GM12878 (cell line): Measurements from ENCODE around the gene PROM1. TPM values are rescaled to one million over a fixed set of nuclear protein-coding genes. Genes with fewer than 3 reads are reported as not detected.

Experiments
- ATAC-seq: fragments of 200-7000 bp; cut with Tn5 transposase; 3 replicates; pipeline ENCODE4 v1.9.1; 2020; ENCODE audit warnings: mild to moderate bottlenecking, moderate library complexity
- BruUV-seq: library from RNA; stranded (reverse); fragments of 400-500 nt; replicated peaks from 2 replicates; lab custom pipeline; 2021; lab: Mats Ljungman, UMichigan
- CTCF ChIA-PET: fragments of 300-600 bp; sonication (Branson Sonifier 250); formaldehyde crosslinking; extraction: SDS; loops from one replicate; lab custom pipeline; 2021; ENCODE audit warnings: inconsistent platforms; lab: Yijun Ruan, JAX
- POLR2A ChIA-PET: fragments of 350-600 bp; formaldehyde crosslinking; extraction: SDS; loops from one replicate; lab custom pipeline; 2021; ENCODE audit warnings: inconsistent platforms; lab: Charles Lee
- RAD21 ChIA-PET: fragments of 300-600 bp; sonication (Branson Sonifier 250); formaldehyde crosslinking; loops from one replicate; lab custom pipeline; 2023; ENCODE audit warnings: antibody characterized with exemption; ENCODE audit not compliant: unreplicated experiment; lab: Charles Lee
- SMC1A ChIA-PET: fragments of 300-600 bp; sonication (Branson Sonifier 250); formaldehyde crosslinking; loops from one replicate; lab custom pipeline; 2023; ENCODE audit not compliant: unreplicated experiment, uncharacterized antibody; lab: Charles Lee
- DNase-seq: peaks from one replicate; pipeline ENCODE4 v3.0.0-alpha.2; 2011; ENCODE audit warnings: low read depth, low spot score
- FAIRE-seq: peaks from 3 replicates; lab custom pipeline; 2011; peaks lifted over from hg19 to GRCh38; lab: Jason Lieb, UNC
- H2AFZ ChIP-seq: 2 replicates; pipeline ENCODE4 v1.6.0; 2011; ENCODE audit warnings: low read depth, low read length, control low read depth; ENCODE audit not compliant: control insufficient read depth
- H3K27ac ChIP-seq: 2 replicates; pipeline ENCODE4 v1.5.1; 2011; ENCODE audit warnings: control low read depth; ENCODE audit not compliant: control insufficient read depth, insufficient read depth
- H3K27me3 ChIP-seq, 2 experiments: replicated peaks in 1 of 2; 2 replicates each; pipeline versions ENCODE4 v1.6.0 to v1.6.1; 2011; ENCODE audit warnings: low read length in 1 of 2; ENCODE audit not compliant: control insufficient read depth in 2 of 2, insufficient read depth in 2 of 2
- H3K36me3 ChIP-seq, 2 experiments: 2 replicates each; pipeline ENCODE4 v1.5.1; 2011; ENCODE audit warnings: low read length in 1 of 2; ENCODE audit not compliant: control insufficient read depth in 2 of 2, insufficient read depth in 2 of 2
- H3K4me1 ChIP-seq: 2 replicates; pipeline ENCODE4 v1.6.1; 2011; ENCODE audit warnings: mild to moderate bottlenecking, low read length, moderate library complexity, mixed read lengths; ENCODE audit not compliant: control insufficient read depth, insufficient read depth
- H3K4me2 ChIP-seq: 2 replicates; pipeline ENCODE4 v1.6.0; 2011; ENCODE audit warnings: control low read depth; ENCODE audit not compliant: control insufficient read depth, insufficient read depth
- H3K4me3 ChIP-seq: fragments of 200-600 bp; sonication (generic); 2 replicates; pipeline ENCODE4 v1.5.1; 2016
- H3K79me2 ChIP-seq: 2 replicates; pipeline ENCODE4 v1.6.0; 2011; ENCODE audit warnings: low read length; ENCODE audit not compliant: control insufficient read depth, insufficient read depth
- H3K9ac ChIP-seq: 2 replicates; pipeline ENCODE4 v1.8.0; 2011; ENCODE audit warnings: low read length, control low read depth, mixed read lengths; ENCODE audit not compliant: control insufficient read depth, insufficient read depth
- H3K9me3 ChIP-seq: replicated peaks from 3 replicates; pipeline ENCODE4 v1.5.1; 2011; ENCODE audit warnings: mild to moderate bottlenecking, low read length; ENCODE audit not compliant: control insufficient read depth, insufficient read depth
- H4K20me1 ChIP-seq: 2 replicates; pipeline ENCODE4 v1.6.0; 2011; ENCODE audit not compliant: control insufficient read depth, insufficient read depth
- ASH2L ChIP-seq: fragments of 300-600, 200-600 bp; sonication (generic); IDR thresholded peaks from 2 replicates; pipeline ENCODE4 v1.6.1; 2017; ENCODE audit warnings: low read depth, mild to moderate bottlenecking, borderline replicate concordance
- ATF7 ChIP-seq: fragments of 450-650 bp; IDR thresholded peaks from 2 replicates; pipeline ENCODE4 v1.6.1; 2016; ENCODE audit warnings: low read depth, mild to moderate bottlenecking
- EP300 ChIP-seq, 2 experiments: fragments of 150-350 bp in 1 of 2; IDR thresholded peaks; 2 replicates each; pipeline ENCODE4 v1.6.1; 2011 to 2012; ENCODE audit warnings: low read depth in 2 of 2, low read length in 2 of 2, borderline replicate concordance in 1 of 2, improper control_type of control experiment in 1 of 2, inconsistent platforms in 1 of 2; ENCODE audit not compliant: control insufficient read depth in 1 of 2
- GATAD2B ChIP-seq: fragments of 450-650 bp; conservative IDR thresholded peaks from 2 replicates; pipeline ENCODE4 v1.6.1; 2017; ENCODE audit warnings: low read depth, mild to moderate bottlenecking, moderate library complexity
- HDAC6 ChIP-seq: fragments of 200-600 bp; sonication (generic); IDR thresholded peaks from one replicate; pipeline ENCODE4 v1.8.0; 2017; ENCODE audit warnings: antibody characterized with exemption; ENCODE audit not compliant: unreplicated experiment
- JUND ChIP-seq: IDR thresholded peaks from 2 replicates; pipeline ENCODE4 v1.6.1; 2012; ENCODE audit warnings: low read depth, mild to moderate bottlenecking, low read length, improper control_type of control experiment, moderate library complexity
- MEF2A ChIP-seq: IDR thresholded peaks from 2 replicates; pipeline ENCODE4 v1.6.1; 2011; ENCODE audit warnings: low read depth, mild to moderate bottlenecking, low read length, moderate library complexity; ENCODE audit not compliant: insufficient read depth
- RAD21 ChIP-seq: IDR thresholded peaks from 2 replicates; pipeline ENCODE4 v1.6.1; 2011; ENCODE audit warnings: mild to moderate bottlenecking, low read depth, low read length, moderate library complexity; ENCODE audit not compliant: insufficient read depth
- RAD51 ChIP-seq: fragments of 450-650 bp; IDR thresholded peaks from 2 replicates; pipeline ENCODE4 v1.6.1; 2016; ENCODE audit warnings: moderate library complexity, mild to moderate bottlenecking, inconsistent platforms
- RB1 ChIP-seq: fragments of 450-650 bp; formaldehyde crosslinking; IDR thresholded peaks from 2 replicates; pipeline ENCODE4 v1.6.1; 2017; ENCODE audit warnings: mild to moderate bottlenecking, borderline replicate concordance
- RBBP5 ChIP-seq: fragments of 200-600 bp; sonication (generic); conservative IDR thresholded peaks from 2 replicates; pipeline ENCODE4 v1.6.1; 2016
- SUZ12 ChIP-seq: fragments of 200-600 bp; sonication (generic); IDR thresholded peaks from one replicate; pipeline ENCODE4 v1.6.1; 2018; ENCODE audit warnings: antibody characterized with exemption, mild to moderate bottlenecking; ENCODE audit not compliant: unreplicated experiment
- WRNIP1 ChIP-seq: IDR thresholded peaks from 2 replicates; pipeline ENCODE4 v1.6.1; 2011; ENCODE audit warnings: low read depth, low read length, improper control_type of control experiment, borderline replicate concordance
- YY1 ChIP-seq: IDR thresholded peaks from 2 replicates; pipeline ENCODE4 v1.6.1; 2011; ENCODE audit warnings: low read depth, mild to moderate bottlenecking, low read length
- ZNF217 ChIP-seq: fragments of 450-650 bp; IDR thresholded peaks from 2 replicates; pipeline ENCODE4 v1.6.1; 2017; ENCODE audit warnings: antibody characterized with exemption, mild to moderate bottlenecking
- ZSCAN29 ChIP-seq: fragments of 450-650 bp; IDR thresholded peaks from 2 replicates; pipeline ENCODE4 v1.6.1; 2017; ENCODE audit warnings: mild to moderate bottlenecking, moderate library complexity
- WGBS: methylation state at CpG from one replicate; pipeline ENCODE4 v1.1.6; 2016; ENCODE audit warnings: low lambda C conversion rate; ENCODE audit not compliant: insufficient replicate concordance, insufficient coverage; ENCODE audit errors: missing lambda C conversion rate; 5-methylcytosine and 5-hydroxymethylcytosine counted together
- in situ Hi-C: fragments of 300-500 bp; cut with MboI; formaldehyde crosslinking; loops from 9 replicates; pipeline ENCODE4 v1.14.3; 2018; ENCODE audit warnings: mixed read lengths
- intact Hi-C: fragments of 100-400 bp; cut with micrococcal nuclease; formaldehyde crosslinking; loops from one replicate; pipeline ENCODE4 v1.14.2; 2022; ENCODE audit not compliant: unreplicated experiment
- polyA plus RNA-seq, 11 experiments: library from polyadenylated mRNA; depleted of rRNA in 4 of 11; unstranded in 6 of 11; stranded (reverse) in 5 of 11; fragments of >200 nt; fragmentation: Nextera tagmentation in 4 of 11; fragmentation: Illumina TruSeq in 1 of 11; extraction: Ambion mirVana in 4 of 11; extraction: Trizol in 1 of 11; gene quantifications; 1 replicate in 1 of 11; 2 replicates in 10 of 11; pipeline versions ENCODE4 v1.2.1 to v1.2.3, GENCODE V29; 2011 to 2016; ENCODE audit warnings: inconsistent platforms in 2 of 11, missing spikeins in 2 of 11, low read depth in 1 of 11
- total RNA-seq, 4 experiments: library from RNA; depleted of rRNA in 3 of 4; stranded (reverse); fragments of >200 nt in 3 of 4; fragmentation: Illumina TruSeq in 1 of 4; extraction: Trizol in 1 of 4; gene quantifications; 2 replicates each; pipeline versions ENCODE4 v1.2.1 to v1.2.3, GENCODE V29; 2013 to 2021
- TF ChIP-seq, protein P1 (sequence below): fragments of 450-650 bp; formaldehyde crosslinking; IDR thresholded peaks from 2 replicates; pipeline ENCODE4 v1.4.0; 2020; ENCODE audit warnings: mild to moderate bottlenecking, moderate library complexity
- TF ChIP-seq, protein P2 (sequence below): fragments of 450-650 bp; IDR thresholded peaks from 2 replicates; pipeline ENCODE4 v1.6.1; 2017; ENCODE audit warnings: low read depth, mild to moderate bottlenecking, moderate library complexity

Gene PROM1
- total and polyA plus RNA-seq, 10 of the 15 experiments (the other 5 are each of a cell fraction or from before 2014, with no cell fraction given): 0.08 to 0.31 (median 0.18) TPM; not detected in 7

DNA sequence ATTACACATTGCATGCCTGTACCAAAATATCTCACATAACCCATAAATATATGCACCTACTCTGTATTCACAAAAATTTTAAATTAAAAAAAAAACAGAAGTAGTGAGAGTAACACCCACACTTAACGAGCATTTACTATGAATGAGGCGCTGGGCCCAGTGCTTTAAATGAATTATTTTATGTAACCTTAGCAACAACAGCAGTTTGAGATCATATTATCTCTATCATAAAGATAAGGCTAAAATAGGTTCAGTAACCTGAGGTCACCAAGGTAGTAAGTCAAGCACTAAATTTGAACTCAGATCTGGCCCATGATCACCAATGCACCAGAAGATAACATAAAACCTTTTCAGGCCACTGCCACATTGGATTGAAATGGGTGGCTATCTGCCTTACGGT, 5.3 kb upstream of the PROM1 start:
- BruUV-seq: no TSS peak
- Histone ChIP-seq H4K20me1 (no peaks in the 10 kb centered on the region), H2AFZ (no peak overlapping the region), H3K4me1 (peaks cover 3% of the 10 kb centered on the region; the same call in 1 of the 2 replicates), H3K27ac (no peak overlapping the region)
- POLR2A ChIA-PET: no interaction called here
- SMC1A ChIA-PET: interaction anchor here (0.6 kb wide), 1 partner anchor 831 kb away, joined by 3 read pairs; no protein-coding TSS in a partner anchor
- ATAC-seq: no peak
- TF ChIP-seq RAD51 (no peak), RAD21 (no peak), JUND (no peak), ASH2L (no peak), SUZ12 (no peak), GATAD2B (no peak), WRNIP1 (no peak), HDAC6 (no peak), ZSCAN29 (no peak), ATF7 (no peak), RBBP5 (no peak), MEF2A (no peak), RB1 (no peak), EP300 (IDR thresholded peaks at IDR 0.05; ENCODE audit: borderline replicate concordance in 1 of 2, control insufficient read depth in 1 of 2, low read depth in 2 of 2, low read length in 2 of 2) (no peak), YY1 (no peak), ZNF217 (no peak)
- TF ChIP-seq, protein P1, sequence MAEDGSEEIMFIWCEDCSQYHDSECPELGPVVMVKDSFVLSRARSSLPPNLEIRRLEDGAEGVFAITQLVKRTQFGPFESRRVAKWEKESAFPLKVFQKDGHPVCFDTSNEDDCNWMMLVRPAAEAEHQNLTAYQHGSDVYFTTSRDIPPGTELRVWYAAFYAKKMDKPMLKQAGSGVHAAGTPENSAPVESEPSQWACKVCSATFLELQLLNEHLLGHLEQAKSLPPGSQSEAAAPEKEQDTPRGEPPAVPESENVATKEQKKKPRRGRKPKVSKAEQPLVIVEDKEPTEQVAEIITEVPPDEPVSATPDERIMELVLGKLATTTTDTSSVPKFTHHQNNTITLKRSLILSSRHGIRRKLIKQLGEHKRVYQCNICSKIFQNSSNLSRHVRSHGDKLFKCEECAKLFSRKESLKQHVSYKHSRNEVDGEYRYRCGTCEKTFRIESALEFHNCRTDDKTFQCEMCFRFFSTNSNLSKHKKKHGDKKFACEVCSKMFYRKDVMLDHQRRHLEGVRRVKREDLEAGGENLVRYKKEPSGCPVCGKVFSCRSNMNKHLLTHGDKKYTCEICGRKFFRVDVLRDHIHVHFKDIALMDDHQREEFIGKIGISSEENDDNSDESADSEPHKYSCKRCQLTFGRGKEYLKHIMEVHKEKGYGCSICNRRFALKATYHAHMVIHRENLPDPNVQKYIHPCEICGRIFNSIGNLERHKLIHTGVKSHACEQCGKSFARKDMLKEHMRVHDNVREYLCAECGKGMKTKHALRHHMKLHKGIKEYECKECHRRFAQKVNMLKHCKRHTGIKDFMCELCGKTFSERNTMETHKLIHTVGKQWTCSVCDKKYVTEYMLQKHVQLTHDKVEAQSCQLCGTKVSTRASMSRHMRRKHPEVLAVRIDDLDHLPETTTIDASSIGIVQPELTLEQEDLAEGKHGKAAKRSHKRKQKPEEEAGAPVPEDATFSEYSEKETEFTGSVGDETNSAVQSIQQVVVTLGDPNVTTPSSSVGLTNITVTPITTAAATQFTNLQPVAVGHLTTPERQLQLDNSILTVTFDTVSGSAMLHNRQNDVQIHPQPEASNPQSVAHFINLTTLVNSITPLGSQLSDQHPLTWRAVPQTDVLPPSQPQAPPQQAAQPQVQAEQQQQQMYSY: no peak
- TF ChIP-seq, protein P2, sequence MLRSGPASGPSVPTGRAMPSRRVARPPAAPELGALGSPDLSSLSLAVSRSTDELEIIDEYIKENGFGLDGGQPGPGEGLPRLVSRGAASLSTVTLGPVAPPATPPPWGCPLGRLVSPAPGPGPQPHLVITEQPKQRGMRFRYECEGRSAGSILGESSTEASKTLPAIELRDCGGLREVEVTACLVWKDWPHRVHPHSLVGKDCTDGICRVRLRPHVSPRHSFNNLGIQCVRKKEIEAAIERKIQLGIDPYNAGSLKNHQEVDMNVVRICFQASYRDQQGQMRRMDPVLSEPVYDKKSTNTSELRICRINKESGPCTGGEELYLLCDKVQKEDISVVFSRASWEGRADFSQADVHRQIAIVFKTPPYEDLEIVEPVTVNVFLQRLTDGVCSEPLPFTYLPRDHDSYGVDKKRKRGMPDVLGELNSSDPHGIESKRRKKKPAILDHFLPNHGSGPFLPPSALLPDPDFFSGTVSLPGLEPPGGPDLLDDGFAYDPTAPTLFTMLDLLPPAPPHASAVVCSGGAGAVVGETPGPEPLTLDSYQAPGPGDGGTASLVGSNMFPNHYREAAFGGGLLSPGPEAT: no peak
- TF ChIP-seq, all 136 proteins: peak for 0
- Histone ChIP-seq H3K27me3 (peaks cover 3 to 4% of the 10 kb centered on the region in 2 experiments), H3K36me3 (no peaks in the 10 kb centered on the region), H3K4me2 (no peak overlapping the region), H3K9me3 (peaks cover 6% of the 10 kb centered on the region; the same call in 2 of the 3 replicates), H3K4me3 (no peak overlapping the region), H3K9ac (no peak overlapping the region), H3K79me2 (no peaks in the 10 kb centered on the region)
- in situ Hi-C loops: no loop called here
- WGBS: 44% methylated on average over 3 of the region's 3 CpGs
- ChIA-PET RAD21 (no interaction called here), CTCF (no interaction called here)
- FAIRE-seq: no peak
- intact Hi-C loops: no loop called here
- DNase-seq: no peak
